Esophagus mucosa (tissue), 1 donor: ENCODE data around the gene EGR4. TPM values are rescaled to one million over a fixed set of nuclear protein-coding genes. Genes with fewer than 3 reads are reported as not detected.

Source experiments
- ATAC-seq: fragments of 200-7000 bp; cut with Tn5 transposase; one replicate; pipeline ENCODE4 v1.9.1; 2020
- total RNA-seq: library from RNA; stranded (reverse); gene quantifications from one replicate; pipeline ENCODE4 v1.2.4, GENCODE V29; 2023
- donor health status: DM: yes; HTN: yes; CAD: no.

EGR4 gene
- not detected for total RNA-seq

GRCh38 chr2:73293534-73294171, at the start of gene EGR4:
Gene EGR4, minus strand, starts transcription at chr2:73293548. Its CDS starts 231 bp downstream, at chr2:73293317.
- ATAC-seq, result peak; percentile 71

GRCh38 chr2:73341039-73341438, 47.7 kb upstream of the EGR4 start:
- no peak for ATAC-seq

GRCh38 chr2:73339201-73339600, 45.9 kb upstream of the EGR4 start:
- ATAC-seq, result no peak

GRCh38 chr2:73337828-73338227, 44.5 kb upstream of the EGR4 start:
- ATAC-seq, result no peak

- no peak for ATAC-seq
Measured at GRCh38 chr2:73334620-73335019, 41.3 kb upstream of the EGR4 start.

- no peak for ATAC-seq
Measured at GRCh38 chr2:73334045-73334444, 40.7 kb upstream of the EGR4 start.

- ATAC-seq, result no peak
Measured at GRCh38 chr2:73333564-73333963, 40.2 kb upstream of the EGR4 start.

- no peak for ATAC-seq
Measured at GRCh38 chr2:73324126-73324725, 30.9 kb upstream of the EGR4 start.

GRCh38 chr2:73323551-73323950, 30.2 kb upstream of the EGR4 start:
- ATAC-seq, result no peak

GRCh38 chr2:73314441-73314840, 21.1 kb upstream of the EGR4 start:
- no peak for ATAC-seq

- ATAC-seq, result no peak
Measured at GRCh38 chr2:73307720-73308119, 14.4 kb upstream of the EGR4 start.

- ATAC-seq, result peak; percentile 75
Measured at GRCh38 chr2:73301636-73302035, 8.3 kb upstream of the EGR4 start.

GRCh38 chr2:73300926-73301325, 7.6 kb upstream of the EGR4 start:
- ATAC-seq, result peak; percentile 31

GRCh38 chr2:73297586-73297985, 4.2 kb upstream of the EGR4 start:
- ATAC-seq, result no peak

GRCh38 chr2:73297151-73297559, 3.8 kb upstream of the EGR4 start:
- no peak for ATAC-seq

GRCh38 chr2:73295751-73296400, 2.5 kb upstream of the EGR4 start:
- ATAC-seq, result peak; percentile 60

- ATAC-seq, result no peak
Measured at GRCh38 chr2:73294239-73294638, 891 bp upstream of the EGR4 start.

- peak; percentile 3 for ATAC-seq
Measured at GRCh38 chr2:73292906-73293533, 328 bp downstream of the EGR4 start.

- no peak for ATAC-seq
Measured at GRCh38 chr2:73292316-73292905, 937 bp downstream of the EGR4 start.

GRCh38 chr2:73291461-73292315, 1.7 kb downstream of the EGR4 start:
- ATAC-seq, result no peak

- peak; percentile 47 for ATAC-seq
Measured at GRCh38 chr2:73291093-73291460, 2.3 kb downstream of the EGR4 start.
